ENCODE measurements around the gene INO80E.

Gene INO80E

DNA sequence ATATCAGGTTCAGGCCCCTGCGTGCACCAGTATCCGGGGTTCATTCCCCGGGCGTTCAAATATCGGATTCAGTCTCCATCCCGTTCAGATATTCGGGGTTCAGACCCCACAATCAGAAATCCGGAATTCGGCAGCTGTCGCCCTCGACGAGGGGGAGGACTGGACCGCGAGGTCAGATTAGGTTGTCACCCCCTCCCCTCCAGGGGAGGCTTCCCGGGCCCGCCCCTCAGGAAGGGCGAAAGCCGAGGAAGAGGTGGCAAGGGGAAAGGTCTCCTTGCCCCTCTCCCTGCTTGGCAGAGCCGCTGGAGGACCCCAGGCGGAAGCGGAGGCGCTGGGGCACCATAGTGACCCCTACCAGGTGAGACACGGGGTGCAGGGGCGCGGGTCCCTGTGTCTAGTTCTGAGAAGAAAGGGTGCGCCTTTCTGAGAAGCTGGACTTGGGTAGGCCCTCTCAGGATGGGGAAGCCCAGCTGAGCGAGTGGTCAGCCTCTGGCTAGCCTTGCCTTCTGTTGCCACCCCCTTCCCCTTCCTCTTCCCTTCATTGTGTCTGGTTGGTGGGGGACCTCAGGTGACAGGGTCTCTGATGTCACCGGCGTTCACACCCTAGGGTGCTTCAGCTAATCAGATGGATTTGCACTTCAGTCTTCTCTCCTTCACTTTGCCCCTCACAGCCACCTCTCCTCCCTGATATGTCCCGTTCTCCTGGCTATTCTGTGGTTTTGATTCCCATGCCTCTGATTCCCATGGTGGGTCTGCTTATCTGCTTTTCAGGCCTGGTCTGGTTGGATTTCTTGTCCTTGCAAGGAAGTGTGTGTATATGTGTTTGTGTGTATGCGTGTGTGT, 21.5 kb upstream of the INO80E start:
- intact Hi-C loops (cut with DNase I) = loop anchor here (2.0 kb wide), 1 partner anchor 20 kb away; the partner anchor contains the start of gene HIRIP3

DNA sequence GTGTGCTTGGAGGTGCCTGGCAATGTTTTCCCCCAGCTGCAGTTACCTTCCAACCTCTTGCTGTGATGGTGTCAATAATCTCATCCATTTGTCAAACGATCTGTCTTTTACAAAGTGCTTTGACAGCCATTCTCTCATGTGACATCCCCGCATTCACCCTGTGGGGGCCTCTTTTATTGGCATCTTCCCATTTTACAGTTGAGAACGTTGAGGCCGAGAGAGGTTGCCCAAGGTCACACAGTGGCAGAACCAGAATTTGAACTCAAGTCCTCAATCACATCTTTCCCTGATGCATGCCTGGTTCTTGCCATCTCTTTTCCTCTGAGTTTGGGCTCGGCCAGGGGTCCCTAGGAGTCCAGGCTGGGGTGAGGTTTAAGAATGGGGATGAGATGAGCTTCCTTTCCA, 20.9 kb upstream of the INO80E start:
- intact Hi-C loops (cut with DNase I) = loop anchor here (2.0 kb wide), 1 partner anchor 20 kb away; the partner anchor contains the start of gene HIRIP3

More for the DNA sequence above, 21.5 kb upstream of the INO80E start:
- peak in 4 of 42 donors; percentile 21 to 27 (median 23) for DNase-seq

DNA sequence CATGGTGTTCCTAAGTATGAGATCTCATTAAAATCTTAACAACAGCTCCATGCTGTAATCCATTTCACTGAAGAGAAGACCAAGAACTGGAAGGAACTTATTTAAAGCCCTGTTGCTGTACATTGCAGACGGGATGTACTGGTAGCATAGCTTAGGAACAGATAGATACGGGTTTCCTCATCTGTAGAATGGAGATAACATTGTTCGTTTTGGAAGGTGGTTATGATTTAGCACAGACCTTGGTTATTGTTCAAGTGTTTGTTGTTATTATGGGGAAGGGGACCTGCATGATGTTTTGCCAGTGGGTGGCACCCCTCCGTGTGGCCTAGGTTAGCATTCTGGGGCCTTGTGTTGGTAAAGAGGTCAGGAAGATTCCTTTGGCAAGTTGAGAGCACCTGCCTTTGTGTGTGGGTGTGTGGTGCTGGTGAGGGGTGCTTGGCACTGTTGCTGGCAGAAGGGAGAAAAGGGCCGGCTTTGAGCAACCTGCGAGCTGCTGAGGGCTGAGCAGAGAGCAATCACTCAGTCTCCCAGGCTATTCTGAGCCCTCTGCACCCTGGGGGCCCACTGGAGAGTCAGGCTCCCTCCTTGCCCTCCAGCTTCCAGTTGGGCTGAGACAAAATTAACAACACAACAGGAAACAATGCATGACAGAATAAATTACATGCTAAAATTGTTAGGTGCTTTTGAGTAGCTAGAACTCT, 20.1 kb upstream of the INO80E start:
- intact Hi-C loops (cut with DNase I) = loop anchor here (2.0 kb wide), 1 partner anchor 19 kb away; the partner anchor contains the start of gene HIRIP3
- peak in 11 of 42 donors; percentile 20 to 54 (median 32) for DNase-seq

More for the DNA sequence above, 20.9 kb upstream of the INO80E start:
- DNase-seq = no peak

DNA sequence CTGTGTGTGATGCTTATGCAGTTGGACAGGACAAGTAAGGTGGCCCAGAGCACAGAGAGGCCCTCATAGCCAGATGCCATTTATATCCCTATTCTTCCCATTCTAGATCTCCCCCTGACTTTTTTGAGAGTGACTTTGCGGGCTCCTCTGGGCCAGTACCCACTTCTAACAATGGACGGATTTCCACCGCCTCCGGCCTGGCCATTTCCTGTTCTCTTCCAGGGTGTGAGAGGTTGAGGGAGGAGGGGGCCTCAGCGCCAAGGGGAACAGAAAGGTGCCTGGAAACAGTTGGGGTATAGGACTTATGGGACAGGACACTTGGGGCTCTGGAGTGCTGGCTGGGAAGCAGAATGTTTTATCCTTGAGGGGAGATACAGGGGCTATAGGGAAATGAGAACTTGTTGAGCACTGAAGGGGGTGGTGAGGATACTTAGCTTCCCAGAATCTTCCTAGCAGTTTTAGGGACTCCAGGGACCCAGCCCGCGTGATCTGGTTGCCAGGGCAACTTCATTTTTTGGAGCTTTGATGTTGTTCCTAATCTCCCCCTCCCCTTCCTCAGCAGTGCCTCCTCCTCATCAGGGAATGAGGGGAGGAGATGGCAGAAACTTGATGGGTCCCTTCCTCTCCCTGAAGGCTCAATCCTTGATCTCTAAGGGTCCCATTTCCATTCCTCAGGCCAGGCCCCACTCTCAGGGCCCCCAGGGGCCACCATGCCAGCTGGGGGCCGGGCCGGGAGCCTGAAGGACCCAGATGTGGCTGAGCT, 18.8 kb upstream of the INO80E start:
- DNase-seq = peak in 3 of 42 donors; percentile 23 to 41 (median 40)
- intact Hi-C loops (cut with DNase I) = no loop called here

DNA sequence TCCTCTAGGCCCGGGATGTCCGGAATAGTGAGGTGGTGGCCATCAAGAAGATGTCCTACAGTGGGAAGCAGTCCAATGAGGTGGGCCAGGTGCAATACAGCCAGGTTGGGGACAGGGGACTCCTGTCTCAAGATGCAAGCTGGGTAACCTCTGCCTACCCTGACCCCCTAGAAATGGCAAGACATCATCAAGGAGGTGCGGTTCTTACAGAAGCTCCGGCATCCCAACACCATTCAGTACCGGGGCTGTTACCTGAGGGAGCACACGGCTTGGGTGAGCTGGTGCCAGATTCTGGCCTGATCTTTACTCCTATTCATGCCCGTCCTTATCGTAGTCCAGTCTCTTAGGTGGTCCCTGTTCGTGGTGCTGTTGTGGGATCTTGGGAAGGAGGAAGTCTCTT, 18.0 kb upstream of the INO80E start:
- intact Hi-C loops (cut with DNase I) = no loop called here
- DNase-seq = no peak

DNA sequence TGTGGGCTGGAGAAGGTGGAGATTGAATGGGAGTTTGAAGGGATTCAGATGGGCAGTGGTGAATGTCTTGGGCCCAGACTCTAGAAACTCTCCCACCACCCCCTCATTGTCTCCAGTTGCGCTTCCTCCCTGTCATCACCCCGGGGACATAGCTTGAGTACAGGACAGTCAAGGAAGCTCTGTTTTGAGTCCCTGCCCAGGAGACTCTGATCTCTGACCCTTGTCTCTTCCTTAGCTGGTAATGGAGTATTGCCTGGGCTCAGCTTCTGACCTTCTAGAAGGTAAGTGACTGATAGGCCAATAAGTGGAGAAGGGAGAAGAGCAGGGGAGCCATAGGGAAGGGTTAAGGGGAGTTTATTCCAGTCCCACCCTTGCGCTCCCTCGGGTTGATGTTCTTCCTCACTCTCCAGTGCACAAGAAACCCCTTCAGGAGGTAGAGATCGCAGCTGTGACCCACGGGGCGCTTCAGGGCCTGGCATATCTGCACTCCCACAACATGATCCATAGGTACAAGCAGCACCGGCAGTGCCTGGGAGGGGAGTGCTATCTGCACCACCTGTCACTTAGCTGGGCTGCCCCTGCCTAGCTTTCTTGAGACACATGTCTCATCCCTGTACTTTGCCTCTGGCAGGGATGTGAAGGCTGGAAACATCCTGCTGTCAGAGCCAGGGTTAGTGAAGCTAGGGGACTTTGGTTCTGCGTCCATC, 17.3 kb upstream of the INO80E start:
- intact Hi-C loops (cut with DNase I) = no loop called here

DNA sequence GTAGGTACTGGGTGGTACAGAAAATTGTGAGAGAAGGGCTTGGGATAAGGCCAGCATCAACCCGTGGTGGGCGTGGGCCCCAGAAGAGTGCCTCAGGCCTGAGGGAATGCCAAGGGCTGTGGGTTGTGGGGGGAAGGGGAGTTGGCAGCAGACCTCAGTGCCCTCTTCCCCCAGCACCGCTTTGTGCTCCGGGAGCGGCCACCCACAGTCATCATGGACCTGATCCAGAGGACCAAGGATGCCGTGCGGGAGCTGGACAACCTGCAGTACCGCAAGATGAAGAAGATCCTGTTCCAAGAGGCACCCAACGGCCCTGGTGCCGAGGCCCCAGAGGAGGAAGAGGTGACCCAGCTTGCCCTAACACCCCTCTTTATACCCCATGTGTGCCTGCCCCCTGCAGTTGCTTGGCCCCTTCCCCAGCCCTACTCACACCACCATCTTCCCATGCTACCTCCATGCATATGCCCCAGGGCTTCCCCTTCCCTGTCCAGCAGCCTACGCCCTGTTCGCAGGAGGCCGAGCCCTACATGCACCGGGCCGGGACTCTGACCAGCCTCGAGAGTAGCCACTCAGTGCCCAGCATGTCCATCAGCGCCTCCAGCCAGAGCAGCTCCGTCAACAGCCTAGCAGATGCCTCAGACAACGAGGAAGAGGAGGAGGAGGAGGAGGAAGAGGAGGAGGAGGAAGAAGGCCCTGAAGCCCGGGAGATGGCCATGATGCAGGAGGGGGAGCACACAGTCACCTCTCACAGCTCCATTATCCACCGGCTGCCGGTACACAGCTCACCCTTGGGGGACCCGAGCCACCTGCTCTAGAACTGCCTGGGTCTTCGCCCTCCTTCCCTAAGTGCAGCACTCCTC, 13.3 kb upstream of the INO80E start:
- intact Hi-C loops (cut with DNase I) = no loop called here
- DNase-seq = no peak

More for the DNA sequence above, 17.3 kb upstream of the INO80E start:
- DNase-seq = no peak

DNA sequence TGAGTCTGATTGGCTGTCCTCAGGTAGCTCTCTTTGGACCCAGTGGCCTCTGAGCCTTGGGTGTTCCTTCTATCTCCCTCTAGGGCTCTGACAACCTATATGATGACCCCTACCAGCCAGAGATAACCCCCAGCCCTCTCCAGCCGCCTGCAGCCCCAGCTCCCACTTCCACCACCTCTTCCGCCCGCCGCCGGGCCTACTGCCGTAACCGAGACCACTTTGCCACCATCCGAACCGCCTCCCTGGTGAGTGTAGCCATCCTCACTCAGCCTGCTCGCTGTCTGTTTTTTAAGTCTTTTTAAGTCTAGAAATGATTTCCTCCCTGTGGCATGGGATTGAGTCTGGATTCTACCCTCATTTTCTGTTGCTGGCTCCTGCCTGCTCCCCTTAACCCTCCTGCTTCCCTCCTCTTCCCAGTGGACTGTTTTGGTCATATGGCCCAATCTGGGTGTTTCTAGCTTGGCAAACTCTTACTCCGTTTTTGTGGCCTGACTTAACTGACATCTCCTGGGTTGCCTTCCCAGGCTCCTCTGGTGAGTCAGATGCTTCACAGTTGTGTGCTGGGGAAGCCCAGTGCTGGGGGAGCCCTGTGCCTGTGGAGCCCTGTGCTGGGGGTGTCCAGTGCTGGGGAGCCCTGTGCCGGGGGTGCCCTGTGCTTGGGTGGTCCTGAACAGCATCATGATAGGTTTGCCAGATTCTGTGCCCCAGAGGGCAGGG, 12.5 kb upstream of the INO80E start:
- intact Hi-C loops (cut with DNase I) = no loop called here
- DNase-seq = no peak

DNA sequence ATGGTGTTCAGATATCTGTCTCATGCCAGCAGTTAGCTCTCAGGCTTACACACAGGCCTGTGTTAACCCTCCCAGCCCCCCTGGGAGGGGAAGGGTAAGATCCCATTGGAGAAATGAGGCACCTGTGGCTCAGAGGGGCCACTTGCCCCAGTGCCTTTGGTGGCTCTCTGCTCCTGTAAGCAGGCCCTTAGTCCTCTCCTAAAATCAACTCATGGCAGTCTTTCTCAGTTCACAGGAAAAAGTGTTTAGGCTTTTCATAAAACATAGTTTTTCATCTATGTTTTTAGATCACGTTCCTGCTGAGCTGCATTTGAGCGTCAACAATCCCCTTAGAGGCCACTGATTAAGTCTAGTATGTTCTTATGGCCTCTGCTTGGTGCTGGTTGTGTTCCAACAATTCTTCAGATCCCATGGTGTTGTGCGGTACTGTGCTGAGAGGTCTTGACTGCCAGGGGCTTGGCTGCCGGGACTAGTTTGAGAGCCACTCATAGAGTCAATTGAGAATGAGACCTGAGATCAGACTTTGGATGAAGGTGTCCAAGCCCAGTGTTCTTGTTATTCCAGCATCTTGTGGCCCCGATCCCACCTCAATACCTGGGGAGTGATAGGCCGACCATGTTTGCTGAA, 11.8 kb upstream of the INO80E start:
- DNase-seq = no peak
- intact Hi-C loops (cut with DNase I) = no loop called here

DNA sequence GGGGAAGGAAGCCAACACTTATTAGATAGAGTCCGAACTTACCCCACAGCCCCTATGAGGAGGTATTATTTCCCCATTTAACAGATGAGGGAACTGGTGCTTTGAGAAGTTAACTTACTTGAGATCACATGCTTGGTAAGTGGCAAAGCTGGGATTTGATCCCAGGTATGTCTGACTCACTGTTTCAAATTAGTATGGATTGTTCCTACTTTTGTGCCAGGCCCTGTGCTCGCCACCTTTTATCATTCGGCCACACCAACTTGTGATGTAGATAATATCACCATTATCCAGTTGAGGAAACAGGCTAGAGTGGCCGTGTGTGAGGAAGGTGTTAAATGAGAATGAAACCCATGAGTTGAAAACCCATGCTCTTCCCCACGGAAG, 11.3 kb upstream of the INO80E start:
- intact Hi-C loops (cut with DNase I) = no loop called here
- DNase-seq = no peak

DNA sequence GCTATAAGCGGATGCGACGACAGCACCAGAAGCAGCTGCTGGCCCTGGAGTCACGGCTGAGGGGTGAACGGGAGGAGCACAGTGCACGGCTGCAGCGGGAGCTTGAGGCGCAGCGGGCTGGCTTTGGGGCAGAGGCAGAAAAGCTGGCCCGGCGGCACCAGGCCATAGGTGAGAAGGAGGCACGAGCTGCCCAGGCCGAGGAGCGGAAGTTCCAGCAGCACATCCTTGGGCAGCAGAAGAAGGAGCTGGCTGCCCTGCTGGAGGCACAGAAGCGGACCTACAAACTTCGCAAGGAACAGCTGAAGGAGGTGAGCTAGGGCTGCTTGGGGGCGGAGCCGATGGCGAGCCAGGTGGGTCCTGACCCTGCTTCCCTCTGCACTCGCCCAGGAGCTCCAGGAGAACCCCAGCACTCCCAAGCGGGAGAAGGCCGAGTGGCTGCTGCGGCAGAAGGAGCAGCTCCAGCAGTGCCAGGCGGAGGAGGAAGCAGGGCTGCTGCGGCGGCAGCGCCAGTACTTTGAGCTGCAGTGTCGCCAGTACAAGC, 10.7 kb upstream of the INO80E start:
- no peak for DNase-seq
- intact Hi-C loops (cut with DNase I) = no loop called here

DNA sequence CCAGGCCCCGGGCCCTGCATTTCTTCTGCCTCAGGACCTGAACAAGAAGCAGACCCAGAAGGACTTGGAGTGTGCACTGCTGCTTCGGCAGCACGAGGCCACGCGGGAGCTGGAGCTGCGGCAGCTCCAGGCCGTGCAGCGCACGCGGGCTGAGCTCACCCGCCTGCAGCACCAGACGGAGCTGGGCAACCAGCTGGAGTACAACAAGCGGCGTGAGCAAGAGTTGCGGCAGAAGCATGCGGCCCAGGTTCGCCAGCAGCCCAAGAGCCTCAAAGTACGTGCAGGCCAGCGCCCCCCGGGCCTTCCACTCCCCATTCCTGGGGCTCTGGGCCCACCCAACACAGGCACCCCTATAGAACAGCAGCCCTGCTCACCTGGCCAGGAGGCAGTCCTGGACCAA, 9.8 kb upstream of the INO80E start:
- intact Hi-C loops (cut with DNase I) = no loop called here

DNA sequence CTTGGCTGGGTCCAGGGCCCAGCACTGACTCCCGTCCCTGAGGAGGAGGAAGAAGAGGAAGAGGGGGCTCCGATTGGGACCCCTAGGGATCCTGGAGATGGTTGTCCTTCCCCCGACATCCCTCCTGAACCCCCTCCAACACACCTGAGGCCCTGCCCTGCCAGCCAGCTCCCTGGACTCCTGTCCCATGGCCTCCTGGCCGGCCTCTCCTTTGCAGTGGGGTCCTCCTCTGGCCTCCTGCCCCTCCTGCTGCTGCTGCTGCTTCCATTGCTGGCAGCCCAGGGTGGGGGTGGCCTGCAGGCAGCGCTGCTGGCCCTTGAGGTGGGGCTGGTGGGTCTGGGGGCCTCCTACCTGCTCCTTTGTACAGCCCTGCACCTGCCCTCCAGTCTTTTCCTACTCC, 9.1 kb upstream of the INO80E start:
- intact Hi-C loops (cut with DNase I) = no loop called here

More for the DNA sequence above, 9.8 kb upstream of the INO80E start:
- no peak for DNase-seq

DNA sequence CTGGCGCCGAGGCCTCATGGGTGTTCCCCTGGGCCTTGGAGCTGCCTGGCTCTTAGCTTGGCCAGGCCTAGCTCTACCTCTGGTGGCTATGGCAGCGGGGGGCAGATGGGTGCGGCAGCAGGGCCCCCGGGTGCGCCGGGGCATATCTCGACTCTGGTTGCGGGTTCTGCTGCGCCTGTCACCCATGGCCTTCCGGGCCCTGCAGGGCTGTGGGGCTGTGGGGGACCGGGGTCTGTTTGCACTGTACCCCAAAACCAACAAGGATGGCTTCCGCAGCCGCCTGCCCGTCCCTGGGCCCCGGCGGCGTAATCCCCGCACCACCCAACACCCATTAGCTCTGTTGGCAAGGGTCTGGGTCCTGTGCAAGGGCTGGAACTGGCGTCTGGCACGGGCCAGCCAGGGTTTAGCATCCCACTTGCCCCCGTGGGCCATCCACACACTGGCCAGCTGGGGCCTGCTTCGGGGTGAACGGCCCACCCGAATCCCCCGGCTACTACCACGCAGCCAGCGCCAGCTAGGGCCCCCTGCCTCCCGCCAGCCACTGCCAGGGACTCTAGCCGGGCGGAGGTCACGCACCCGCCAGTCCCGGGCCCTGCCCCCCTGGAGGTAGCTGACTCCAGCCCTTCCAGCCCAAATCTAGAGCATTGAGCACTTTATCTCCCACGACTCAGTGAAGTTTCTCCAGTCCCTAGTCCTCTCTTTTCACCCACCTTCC, 8.5 kb upstream of the INO80E start:
- DNase-seq = no peak
- intact Hi-C loops (cut with DNase I) = no loop called here

More for the DNA sequence above, 9.1 kb upstream of the INO80E start:
- DNase-seq = no peak

DNA sequence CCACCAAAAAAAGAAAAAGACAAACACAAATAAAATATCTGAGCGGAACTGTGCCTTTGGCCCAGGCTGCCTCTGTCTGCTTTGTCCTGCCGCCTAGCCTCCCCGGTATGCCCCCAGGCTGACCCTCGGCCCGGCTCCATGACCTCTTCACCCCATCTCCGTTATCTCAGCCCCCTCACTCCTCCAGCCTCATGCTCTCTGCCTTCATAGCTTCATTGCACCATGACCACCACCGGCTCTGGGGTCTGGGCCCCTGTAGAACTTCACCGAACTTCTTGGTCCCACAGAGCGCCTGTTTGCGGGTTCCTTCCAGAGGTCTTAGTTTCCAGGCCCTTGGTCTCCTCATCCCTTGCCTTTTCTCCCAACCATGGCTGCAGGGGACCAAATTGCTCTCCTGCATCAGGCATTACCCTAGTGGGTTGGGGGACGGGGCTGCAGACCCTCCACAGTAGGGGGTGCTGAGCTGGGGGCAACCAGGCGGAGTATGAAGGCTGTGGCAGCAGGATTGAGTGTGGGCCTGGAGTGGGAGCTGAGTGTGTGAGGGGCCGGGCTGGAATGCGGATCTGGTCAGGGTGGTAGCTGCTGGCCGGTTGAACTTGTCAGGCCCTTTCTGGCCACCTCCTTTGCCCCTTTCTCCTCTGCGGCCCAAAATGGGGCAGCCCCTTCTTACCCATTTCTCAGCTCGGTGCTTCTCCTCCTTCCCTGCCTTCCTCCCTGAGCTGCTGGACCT, 7.5 kb upstream of the INO80E start:
- intact Hi-C loops (cut with DNase I) = no loop called here
- no peak for DNase-seq
